H1 (cell line): Measurements from ENCODE around the gene HNRNPK. TPM values are rescaled to one million over a fixed set of nuclear protein-coding genes. Genes with fewer than 3 reads are reported as not detected.

Experiments used
- CTCF ChIA-PET: fragments of 300-600 bp; sonication (Branson Sonifier 250); formaldehyde crosslinking; loops from one replicate; lab custom pipeline; 2021; ENCODE audit not compliant: partially characterized antibody; lab: Charles Lee
- POLR2A ChIA-PET: fragments of 300-600 bp; sonication (Branson Sonifier 250); formaldehyde crosslinking; loops from one replicate; lab custom pipeline; 2021; ENCODE audit warnings: inconsistent platforms; ENCODE audit not compliant: partially characterized antibody; lab: Charles Lee
- DNase-seq, 2 experiments: peaks; one replicate each; pipeline versions ENCODE4 v3.0.0 to v3.0.0-alpha.2; 2010 to 2022; ENCODE audit warnings: low spot score in 2 of 2, low read depth in 1 of 2, mixed read lengths in 1 of 2
- FAIRE-seq: peaks from 2 replicates; lab custom pipeline; 2011; peaks lifted over from hg19 to GRCh38; lab: Jason Lieb, UNC
- H2AFZ ChIP-seq: 2 replicates; pipeline ENCODE4 v1.8.1; 2012; ENCODE audit warnings: low read length, inconsistent platforms
- H2AK5ac ChIP-seq: 2 replicates; pipeline ENCODE4 v1.6.1; 2013; ENCODE audit warnings: low read depth, low read length
- H2BK120ac ChIP-seq: replicated peaks from 2 replicates; pipeline ENCODE3; 2013; ENCODE audit warnings: low read depth, low read length, inconsistent platforms
- H2BK12ac ChIP-seq: 2 replicates; pipeline ENCODE4 v1.6.1; 2013; ENCODE audit warnings: low read depth, low read length
- H2BK15ac ChIP-seq: 2 replicates; pipeline ENCODE4 v1.6.1; 2013; ENCODE audit warnings: low read length
- H2BK20ac ChIP-seq: 2 replicates; pipeline ENCODE4 v1.6.1; 2013; ENCODE audit warnings: low read length
- H2BK5ac ChIP-seq: 2 replicates; pipeline ENCODE4 v1.6.1; 2013; ENCODE audit warnings: low read depth, low read length
- H3K14ac ChIP-seq: 2 replicates; pipeline ENCODE4 v1.6.1; 2013; ENCODE audit warnings: inconsistent platforms; ENCODE audit not compliant: insufficient read length
- H3K18ac ChIP-seq: 2 replicates; pipeline ENCODE4 v1.6.1; 2013; ENCODE audit warnings: low read length; ENCODE audit errors: extremely low read depth
- H3K23ac ChIP-seq: 2 replicates; pipeline ENCODE4 v1.6.1; 2013; ENCODE audit warnings: inconsistent platforms; ENCODE audit not compliant: insufficient read length
- H3K23me2 ChIP-seq: 2 replicates; pipeline ENCODE4 v1.6.1; 2013; ENCODE audit warnings: low read depth, low read length
- H3K27ac ChIP-seq: 2 replicates; pipeline ENCODE4 v1.6.1; 2011; ENCODE audit warnings: low read depth, low read length, inconsistent platforms
- H3K27me3 ChIP-seq, 4 experiments: replicated peaks in 1 of 4; 1 replicate in 1 of 4; 2 replicates in 3 of 4; pipeline versions ENCODE4 v1.6.1 to v1.8.1; 2011 to 2013; ENCODE audit warnings: low read length in 3 of 4, mild to moderate bottlenecking in 3 of 4, inconsistent platforms in 2 of 4, mixed read lengths in 2 of 4, moderate library complexity in 1 of 4; ENCODE audit not compliant: control insufficient read depth in 3 of 4, insufficient read depth in 3 of 4; ENCODE audit errors: extremely low read depth in 1 of 4
- H3K36me3 ChIP-seq, 4 experiments: 2 replicates each; pipeline versions ENCODE4 v1.6.1 to v1.8.1; 2011 to 2013; ENCODE audit warnings: mild to moderate bottlenecking in 4 of 4, low read length in 3 of 4, moderate library complexity in 2 of 4, control low read depth in 1 of 4, inconsistent platforms in 1 of 4; ENCODE audit not compliant: insufficient read depth in 4 of 4, control insufficient read depth in 2 of 4
- H3K4ac ChIP-seq: replicated peaks from 2 replicates; pipeline ENCODE3; 2013; ENCODE audit warnings: low read length, low read depth, mixed read lengths, inconsistent platforms; ENCODE audit not compliant: insufficient read length
- H3K4me1 ChIP-seq, 4 experiments: replicated peaks in 1 of 4; 1 replicate in 1 of 4; 2 replicates in 3 of 4; pipeline versions ENCODE4 v1.6.1 to v1.8.1; 2011 to 2013; ENCODE audit warnings: low read length in 3 of 4, inconsistent platforms in 2 of 4, mixed read lengths in 1 of 4; ENCODE audit not compliant: insufficient read depth in 4 of 4, control insufficient read depth in 3 of 4
- H3K4me2 ChIP-seq, 2 experiments: 2 replicates each; pipeline versions ENCODE4 v1.6.1 to v1.8.1; 2011 to 2013; ENCODE audit warnings: low read depth in 2 of 2, low read length in 2 of 2, control low read depth in 1 of 2, inconsistent platforms in 1 of 2, mild to moderate bottlenecking in 1 of 2; ENCODE audit not compliant: insufficient read depth in 1 of 2
- H3K4me3 ChIP-seq, 4 experiments: fragments of 200-600, 300-600 bp in 1 of 4; sonication (generic), shearing (Covaris generic), sonication (Bioruptor Twin) in 1 of 4; 2 replicates each; pipeline versions ENCODE4 v1.5.1 to v1.8.1; 2011 to 2016; ENCODE audit warnings: low read length in 4 of 4, low read depth in 3 of 4, control low read depth in 2 of 4, inconsistent platforms in 2 of 4, mild to moderate bottlenecking in 2 of 4, mixed read lengths in 1 of 4, moderate library complexity in 1 of 4; ENCODE audit not compliant: insufficient read depth in 2 of 4; ENCODE audit errors: extremely low read depth in 1 of 4
- H3K56ac ChIP-seq: replicated peaks from 2 replicates; pipeline ENCODE3; 2013; ENCODE audit warnings: low read depth, mild to moderate bottlenecking, mixed read lengths, low read length, inconsistent platforms; ENCODE audit not compliant: insufficient read length
- H3K79me1 ChIP-seq: 2 replicates; pipeline ENCODE4 v1.6.1; 2013; ENCODE audit warnings: low read depth, low read length, control low read depth
- H3K79me2 ChIP-seq, 2 experiments: 2 replicates each; pipeline versions ENCODE4 v1.6.1 to v1.8.1; 2012 to 2013; ENCODE audit warnings: low read length in 2 of 2, mild to moderate bottlenecking in 2 of 2, inconsistent platforms in 1 of 2; ENCODE audit not compliant: insufficient read depth in 2 of 2, control insufficient read depth in 1 of 2
- H3K9ac ChIP-seq, 4 experiments: replicated peaks in 1 of 4; 1 replicate in 1 of 4; 2 replicates in 3 of 4; pipeline versions ENCODE4 v1.6.1 to v1.8.1; 2011 to 2013; ENCODE audit warnings: low read depth in 3 of 4, low read length in 3 of 4, control low read depth in 2 of 4, mild to moderate bottlenecking in 2 of 4, moderate library complexity in 2 of 4, inconsistent platforms in 1 of 4; ENCODE audit errors: extremely low read depth in 1 of 4
- H3K9me3 ChIP-seq, 2 experiments: 2 replicates each; pipeline versions ENCODE4 v1.6.1 to v1.8.1; 2012 to 2013; ENCODE audit warnings: mild to moderate bottlenecking in 2 of 2, moderate library complexity in 2 of 2, control low read depth in 1 of 2, inconsistent platforms in 1 of 2, low read depth in 1 of 2, low read length in 1 of 2, mixed read lengths in 1 of 2; ENCODE audit not compliant: insufficient read depth in 2 of 2
- H4K20me1 ChIP-seq, 2 experiments: replicated peaks in 1 of 2; 2 replicates each; pipeline versions ENCODE3 to v1.8.1; 2011 to 2013; ENCODE audit warnings: inconsistent platforms in 2 of 2, low read length in 2 of 2, mild to moderate bottlenecking in 1 of 2; ENCODE audit not compliant: insufficient read depth in 2 of 2, control insufficient read depth in 1 of 2
- H4K5ac ChIP-seq: 2 replicates; pipeline ENCODE4 v1.6.1; 2013; ENCODE audit warnings: low read length, low read depth, mixed read lengths, inconsistent platforms; ENCODE audit not compliant: insufficient read length
- H4K8ac ChIP-seq: 2 replicates; pipeline ENCODE4 v1.8.0; 2013; ENCODE audit warnings: mild to moderate bottlenecking, moderate library complexity, low read length, inconsistent platforms; ENCODE audit not compliant: insufficient read depth; ENCODE audit errors: extremely low read depth
- H4K91ac ChIP-seq: replicated peaks from 2 replicates; pipeline ENCODE3; 2013; ENCODE audit warnings: low read length, mixed read lengths, inconsistent platforms; ENCODE audit not compliant: insufficient read length
- ATF3 ChIP-seq: IDR thresholded peaks from 2 replicates; pipeline ENCODE4 v1.6.1; 2011; ENCODE audit warnings: low read depth, mild to moderate bottlenecking, low read length; ENCODE audit not compliant: insufficient read depth
- BCL11A ChIP-seq, 2 experiments: IDR thresholded peaks; one replicate each; pipeline ENCODE4 v1.6.1; 2011; ENCODE audit warnings: low read depth in 2 of 2, low read length in 2 of 2, mild to moderate bottlenecking in 2 of 2
- E2F6 ChIP-seq: IDR thresholded peaks from 2 replicates; pipeline ENCODE4 v1.6.1; 2012; ENCODE audit warnings: inconsistent platforms
- EZH2 ChIP-seq: fragments of 200-600 bp; sonication (generic); IDR thresholded peaks from 2 replicates; pipeline ENCODE4 v1.7.1; 2012; ENCODE audit warnings: low read depth, mild to moderate bottlenecking, moderate library complexity, low read length, inconsistent platforms; ENCODE audit not compliant: severe bottlenecking
- GABPA ChIP-seq: IDR thresholded peaks from 2 replicates; pipeline ENCODE4 v1.6.1; 2011; ENCODE audit warnings: mild to moderate bottlenecking, low read length, moderate library complexity, borderline replicate concordance; ENCODE audit not compliant: insufficient read depth
- HDAC6 ChIP-seq: IDR thresholded peaks from one replicate; pipeline ENCODE4 v1.7.1; 2012; ENCODE audit warnings: low read depth, mild to moderate bottlenecking, inconsistent platforms, low read length, moderate library complexity
- KDM4A ChIP-seq: IDR thresholded peaks from one replicate; pipeline ENCODE4 v1.7.1; 2012; ENCODE audit warnings: low read depth, mild to moderate bottlenecking, moderate library complexity, low read length, inconsistent platforms; ENCODE audit not compliant: severe bottlenecking
- RAD21 ChIP-seq, 2 experiments: IDR thresholded peaks in 1 of 2; conservative IDR thresholded peaks in 1 of 2; 2 replicates each; pipeline ENCODE4 v1.6.1; 2011; ENCODE audit warnings: low read depth in 2 of 2, low read length in 2 of 2, improper control_type of control experiment in 1 of 2, inconsistent platforms in 1 of 2, mild to moderate bottlenecking in 1 of 2, moderate library complexity in 1 of 2
- RNF2 ChIP-seq: fragments of 200-900, 300-1000 bp; sonication (generic); IDR thresholded peaks from 2 replicates; pipeline ENCODE4 v1.7.1; 2016; ENCODE audit warnings: borderline replicate concordance, low read depth, mild to moderate bottlenecking, antibody characterized with exemption, low read length; ENCODE audit not compliant: poor library complexity, severe bottlenecking; ENCODE audit errors: missing control alignments
- TAF7 ChIP-seq: optimal IDR thresholded peaks from 2 replicates; pipeline ENCODE3; 2011; ENCODE audit warnings: low read depth, mild to moderate bottlenecking, inconsistent platforms, low read length, moderate library complexity, borderline replicate concordance
- ZNF274 ChIP-seq: IDR thresholded peaks from 2 replicates; pipeline ENCODE4 v1.7.0; 2012; ENCODE audit warnings: low read length, borderline replicate concordance; ENCODE audit errors: extremely low read depth
- WGBS, 2 experiments: shearing (Covaris generic) in 1 of 2; methylation state at CpG; one replicate each; pipeline versions ENCODE4 v1.1.6 to v1.1.7; 2013 to 2015; ENCODE audit warnings: low lambda C conversion rate in 2 of 2, mixed read lengths in 2 of 2, inconsistent platforms in 1 of 2, low coverage in 1 of 2, missing lambda C conversion rate in 1 of 2; ENCODE audit not compliant: insufficient replicate concordance in 2 of 2, insufficient coverage in 1 of 2, insufficient read length in 1 of 2; ENCODE audit errors: extremely low coverage in 1 of 2, missing lambda C conversion rate in 1 of 2; 5-methylcytosine and 5-hydroxymethylcytosine counted together
- polyA plus RNA-seq, 7 experiments: library from polyadenylated mRNA; depleted of rRNA in 3 of 7; stranded (reverse) in 5 of 7; unstranded in 2 of 7; fragments of >200 nt in 5 of 7; fragments of 200-250 nt in 2 of 7; gene quantifications; 1 replicate in 5 of 7; 2 replicates in 1 of 7; 4 replicates in 1 of 7; pipeline versions ENCODE4 v1.2.1 to v1.2.3, GENCODE V29; 2011 to 2013; ENCODE audit warnings: missing spikeins in 2 of 7, mixed read lengths in 2 of 7
- total RNA-seq: library from RNA; stranded (reverse); fragmentation: NEBNext Ultra II Directional; extraction: Animal tissue kit (Norgen Biotek cat#: 25700); gene quantifications from 2 replicates; pipeline ENCODE4 v1.2.1, GENCODE V29; 2021

The HNRNPK gene
- total and polyA plus RNA-seq, 2 of the 8 experiments (the other 6 are each of a cell fraction or from before 2014, with no cell fraction given) = 414 to 887 TPM

GRCh38 chr9:83987402-83987791 lies 7.4 kb upstream of the HNRNPK start:
- Histone ChIP-seq H3K79me2 (peaks cover 0 to 83% of the 10 kb centered on the region in 2 experiments), H2BK120ac (no peak overlapping the region), H3K9ac (no peak overlapping the region), H3K79me1 (peaks cover 4% of the 10 kb centered on the region), H3K4me3 (no peak overlapping the region), H3K23me2 (no peaks in the 10 kb centered on the region), H3K36me3 (peaks cover 0 to 20% (median 4%) of the 10 kb centered on the region in 4 experiments; a peak in 3 of 8 replicates), H4K8ac (no peak overlapping the region), H4K91ac (no peak overlapping the region), H2BK5ac (no peak overlapping the region), H3K23ac (no peak overlapping the region), H3K4me2 (no peak overlapping the region), H4K20me1 (no peaks in the 10 kb centered on the region), H3K4me1 (peaks cover 0 to 2% (median 0%) of the 10 kb centered on the region in 4 experiments; a peak in 2 of 7 replicates), H4K5ac (no peak overlapping the region), H2AK5ac (no peak overlapping the region), H3K14ac (no peak overlapping the region), H3K18ac (no peak overlapping the region), H2BK12ac (no peak overlapping the region), H3K9me3 (no peaks in the 10 kb centered on the region), H2AFZ (no peak overlapping the region), H3K4ac (no peak overlapping the region), H3K27me3 (no peaks in the 10 kb centered on the region), H2BK15ac (no peak overlapping the region), H3K27ac (no peak overlapping the region), H2BK20ac (no peak overlapping the region), H3K56ac (no peak overlapping the region)
- CTCF ChIA-PET = no interaction called here
- WGBS, 2 experiments = 88% methylated on average over 1 of the region's 1 CpG; no CpG with 5 or more reads in 1 of the 2 experiments
- no peak for DNase-seq
- no peak for FAIRE-seq
- POLR2A ChIA-PET = no interaction called here
- TF ChIP-seq RNF2 (no peak), E2F6 (no peak), HDAC6 (no peak), EZH2 (no peak), KDM4A (no peak), ZNF274 (no peak), TAF7 (no peak), ATF3 (no peak), BCL11A (IDR thresholded peaks at IDR 0.05; ENCODE audit: low read depth in 2 of 2, low read length in 2 of 2) (no peak), RAD21 (IDR thresholded peaks at IDR 0.05 in 1 of 2, conservative IDR thresholded peaks at IDR 0.05 in 1 of 2; ENCODE audit: low read depth in 2 of 2, low read length in 2 of 2) (no peak), GABPA (no peak)
